Breast epithelium (tissue), 3 donors: ENCODE measurements around the gene KLF15.

ENCODE experiments used
- POLR2A ChIP-seq: fragments of 450-650 bp; IDR thresholded peaks from one replicate; pipeline ENCODE4 v1.6.1; 2016; ENCODE audit warnings: antibody characterized with exemption, mild to moderate bottlenecking, moderate library complexity
- TF ChIP-seq, protein P1 (sequence below), 3 donors: fragments of 450-650 bp; IDR thresholded peaks; one replicate each; pipeline ENCODE4 v1.5.1; 2016 to 2017; ENCODE audit warnings: antibody characterized with exemption in 3 of 3, mild to moderate bottlenecking in 3 of 3, moderate library complexity in 3 of 3

DNA sequence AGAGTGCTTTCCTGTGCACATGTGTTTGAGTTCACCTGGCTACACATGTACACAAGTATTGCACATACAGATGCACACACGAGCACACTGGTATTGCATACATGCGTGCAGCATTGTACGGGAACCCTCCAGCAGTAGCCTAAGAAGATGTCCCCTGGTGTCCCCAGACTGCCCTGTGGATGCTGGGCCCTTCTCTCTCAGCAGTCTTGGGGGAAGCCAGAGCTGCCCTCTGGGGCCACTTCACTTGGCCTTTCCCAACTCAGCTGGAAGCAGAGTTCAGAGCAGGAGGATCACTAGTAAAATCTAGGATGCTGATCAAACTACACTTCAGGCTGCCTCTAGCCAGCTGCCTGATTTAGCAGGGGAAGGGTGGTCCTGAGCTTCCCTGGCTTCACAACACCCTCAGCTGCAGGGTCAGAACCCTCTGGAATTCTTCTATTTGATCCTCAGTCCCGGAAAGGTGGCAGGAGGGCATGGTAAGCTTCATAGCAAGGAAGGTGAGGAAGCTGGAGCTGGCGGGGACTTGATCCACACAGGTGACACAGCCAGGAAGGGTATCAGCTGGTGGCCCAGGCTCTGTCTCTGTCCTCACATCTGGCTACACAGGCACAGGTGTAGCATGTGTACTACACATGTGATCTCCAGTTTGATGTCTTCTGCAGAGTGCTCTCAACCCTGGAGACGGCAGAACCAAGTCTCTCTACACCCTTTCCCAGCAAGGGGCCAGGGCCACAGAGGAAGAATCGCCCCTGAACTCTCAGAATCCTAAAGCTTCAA, 36.5 kb downstream of the KLF15 start:
- TF ChIP-seq, protein P1, sequence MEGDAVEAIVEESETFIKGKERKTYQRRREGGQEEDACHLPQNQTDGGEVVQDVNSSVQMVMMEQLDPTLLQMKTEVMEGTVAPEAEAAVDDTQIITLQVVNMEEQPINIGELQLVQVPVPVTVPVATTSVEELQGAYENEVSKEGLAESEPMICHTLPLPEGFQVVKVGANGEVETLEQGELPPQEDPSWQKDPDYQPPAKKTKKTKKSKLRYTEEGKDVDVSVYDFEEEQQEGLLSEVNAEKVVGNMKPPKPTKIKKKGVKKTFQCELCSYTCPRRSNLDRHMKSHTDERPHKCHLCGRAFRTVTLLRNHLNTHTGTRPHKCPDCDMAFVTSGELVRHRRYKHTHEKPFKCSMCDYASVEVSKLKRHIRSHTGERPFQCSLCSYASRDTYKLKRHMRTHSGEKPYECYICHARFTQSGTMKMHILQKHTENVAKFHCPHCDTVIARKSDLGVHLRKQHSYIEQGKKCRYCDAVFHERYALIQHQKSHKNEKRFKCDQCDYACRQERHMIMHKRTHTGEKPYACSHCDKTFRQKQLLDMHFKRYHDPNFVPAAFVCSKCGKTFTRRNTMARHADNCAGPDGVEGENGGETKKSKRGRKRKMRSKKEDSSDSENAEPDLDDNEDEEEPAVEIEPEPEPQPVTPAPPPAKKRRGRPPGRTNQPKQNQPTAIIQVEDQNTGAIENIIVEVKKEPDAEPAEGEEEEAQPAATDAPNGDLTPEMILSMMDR (IDR thresholded peaks at IDR 0.05), result no peak
- no peak for TF ChIP-seq POLR2A
